GM12872 (cell line): ENCODE measurements around the gene WFDC13.

Experiments used
- CTCF ChIP-seq: IDR thresholded peaks from 3 replicates; pipeline ENCODE4 v1.5.1; 2011; ENCODE audit warnings: low read depth, mild to moderate bottlenecking, low read length, moderate library complexity; ENCODE audit not compliant: insufficient read depth

The WFDC13 gene

DNA sequence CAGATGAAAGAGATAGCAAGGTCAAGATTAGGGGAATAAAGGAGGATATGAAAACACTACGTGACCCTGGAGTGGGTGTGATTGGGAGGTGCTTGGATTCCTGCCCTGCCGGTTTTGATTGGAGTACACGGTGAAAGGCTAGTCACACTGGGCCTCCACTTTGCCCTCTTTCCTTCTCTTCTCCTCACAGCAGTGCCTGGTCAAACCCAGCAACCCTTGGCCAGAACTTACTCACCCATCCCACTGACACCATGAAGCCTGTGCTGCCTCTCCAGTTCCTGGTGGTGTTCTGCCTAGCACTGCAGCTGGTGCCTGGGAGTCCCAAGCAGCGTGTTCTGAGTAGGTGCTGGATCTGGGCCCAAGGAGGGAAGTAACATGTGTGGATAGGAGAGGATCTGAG, at the start of gene WFDC13:
Gene WFDC13, plus strand, starts transcription at position 166 of the 400 bp plus-strand sequence. Its CDS starts 86 bp downstream, at position 252.
- no peak for TF ChIP-seq CTCF

- no peak for TF ChIP-seq CTCF
These were observed 31.7 kb upstream of the WFDC13 start, which contains the start of gene WFDC11 for GRCh38 chr20:45670139-45670538. Gene WFDC11 (minus strand): TSS chr20:45670239. CDS start chr20:45650600, 19,639 bp downstream.

GRCh38 chr20:45672765-45673164, 29.1 kb upstream of the WFDC13 start:
- TF ChIP-seq CTCF = no peak

GRCh38 chr20:45679650-45680049, 22.2 kb upstream of the WFDC13 start:
- no peak for TF ChIP-seq CTCF

DNA sequence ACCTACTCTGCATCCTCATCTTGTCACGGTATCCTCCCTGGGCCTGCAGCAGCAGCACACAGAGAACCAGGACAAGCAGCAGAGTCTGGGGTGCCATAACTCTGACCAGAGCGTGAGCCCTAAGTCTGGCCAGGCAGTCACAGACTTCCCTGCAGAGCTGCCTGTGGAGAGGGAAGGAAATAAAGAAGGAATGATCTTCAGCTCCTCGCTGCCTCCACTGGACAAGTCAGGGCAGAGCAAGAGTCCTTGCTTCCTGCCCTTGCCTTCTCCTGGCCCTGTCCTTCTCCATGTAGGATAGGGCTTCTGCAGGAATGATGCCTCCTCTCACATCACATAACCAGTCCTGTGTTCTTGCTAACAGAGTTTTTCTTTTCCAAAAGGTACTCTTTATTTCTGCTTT, 15.9 kb upstream of the WFDC13 start:
- peak; percentile 11; the same call in 1 of the 3 replicates for TF ChIP-seq CTCF

- TF ChIP-seq CTCF = no peak
These were observed 6.3 kb upstream of the WFDC13 start for GRCh38 chr20:45695496-45695895.

GRCh38 chr20:45701104-45701503, 734 bp upstream of the WFDC13 start:
- TF ChIP-seq CTCF = no peak
